ENCODE measurements around the gene KCNQ1.

- TF ChIP-seq CTCF (IDR thresholded peaks at IDR 0.05), result no peak
- no peak for TF ChIP-seq POLR2AphosphoS5 (IDR thresholded peaks at IDR 0.05)
- TF ChIP-seq POLR2A (IDR thresholded peaks at IDR 0.05), result no peak
- no peak for TF ChIP-seq EP300 (IDR thresholded peaks at IDR 0.05; ENCODE audit: low read depth)
Measured at GRCh38 chr11:2645779-2646118, 200.9 kb downstream of the KCNQ1 start.
